ENCODE results near the gene TNFSF13.

DNA sequence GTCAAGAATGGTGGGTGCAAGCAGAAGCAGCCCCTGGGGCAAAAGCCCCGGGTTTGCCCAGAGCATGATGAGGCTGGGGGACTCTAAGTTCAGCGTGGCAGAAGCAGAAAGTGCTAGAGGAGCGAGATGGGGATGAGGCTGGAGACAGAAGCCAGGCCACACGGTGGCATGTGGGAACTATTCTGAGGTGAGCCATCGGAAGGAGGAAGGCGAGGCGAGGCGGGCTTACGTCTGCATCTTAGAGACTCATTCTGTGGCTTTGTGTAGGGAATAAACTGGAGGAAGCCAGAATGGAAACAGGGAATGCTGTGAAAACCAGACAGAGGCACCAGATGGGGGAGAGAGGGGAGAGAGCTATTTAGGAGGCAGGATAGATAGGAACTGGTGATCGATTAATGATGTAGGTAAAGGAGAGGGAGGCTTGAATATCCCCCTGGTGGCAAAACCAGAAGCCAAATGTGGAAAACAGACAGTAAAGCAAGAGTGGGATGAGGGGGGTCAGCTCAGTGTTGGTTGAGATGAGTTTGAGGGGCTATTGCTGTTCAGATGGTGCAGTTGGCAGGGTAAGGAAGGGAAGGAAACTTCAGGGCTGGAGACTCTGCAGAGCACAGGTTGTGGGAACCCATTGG lies 3.1 kb upstream of the TNFSF13 start:
- no peak for TF ChIP-seq FOXP2 (optimal IDR thresholded peaks at IDR 0.05; ENCODE audit: control extremely low read depth, extremely low read length, insufficient read depth)
- TF ChIP-seq EZH2 (IDR thresholded peaks at IDR 0.05), result no peak

Data from SK-N-MC (cell line).